Bronchial epithelial cell (primary cell): ENCODE measurements around the gene ANK3. TPM values are rescaled to one million over a fixed set of nuclear protein-coding genes. Genes with fewer than 3 reads are reported as not detected.

ENCODE experiments used
- DNase-seq: peaks from one replicate; pipeline ENCODE4 v3.0.0-alpha.2; 2010; ENCODE audit warnings: low read depth
- FAIRE-seq: peaks from 2 replicates; lab custom pipeline; 2011; peaks lifted over from hg19 to GRCh38; lab: Jason Lieb, UNC
- H3K27me3 ChIP-seq: 2 replicates; pipeline ENCODE4 v1.5.1; 2011; ENCODE audit warnings: low read length; ENCODE audit not compliant: control insufficient read depth, insufficient read depth
- H3K36me3 ChIP-seq: 2 replicates; pipeline ENCODE4 v1.5.1; 2011; ENCODE audit warnings: low read length; ENCODE audit not compliant: control insufficient read depth, insufficient read depth
- H3K4me3 ChIP-seq: 2 replicates; pipeline ENCODE4 v1.5.1; 2011; ENCODE audit warnings: mild to moderate bottlenecking, low read depth, low read length, control low read depth
- total RNA-seq: library from RNA; depleted of rRNA; stranded (reverse); fragments of >200 nt; gene quantifications from 2 replicates; pipeline ENCODE4 v1.2.1, GENCODE V29; 2014
- TF ChIP-seq, protein P1 (sequence below): IDR thresholded peaks from 2 replicates; pipeline ENCODE4 v1.5.1; 2011; ENCODE audit warnings: mild to moderate bottlenecking, moderate library complexity, low read length, control low read depth, inconsistent platforms; ENCODE audit not compliant: insufficient read depth, severe bottlenecking

The ANK3 gene
- total RNA-seq, 1 donor from 2014 or later: 7.9 TPM

DNA sequence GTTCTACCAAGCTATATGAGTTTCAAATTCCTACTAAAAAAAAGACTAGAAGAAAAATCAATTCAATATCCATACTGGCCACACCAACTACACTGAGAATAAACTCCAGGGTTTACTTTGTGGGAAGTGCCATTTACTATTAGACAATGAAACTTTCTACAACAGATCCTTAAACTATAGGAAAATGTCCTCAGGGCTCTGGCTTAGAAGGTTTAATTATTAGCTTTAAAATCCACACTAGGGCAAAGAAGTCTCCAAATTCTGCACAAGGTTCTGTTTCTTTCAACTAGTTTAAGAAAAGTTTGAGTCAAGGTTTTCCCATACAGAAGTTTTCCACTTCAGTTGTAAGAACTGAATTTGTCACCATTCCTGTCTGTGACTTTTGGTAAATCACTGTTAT is 251.6 kb downstream of the ANK3 start:
- H3K27me3 ChIP-seq: no peaks in the 10 kb centered on the region
- H3K4me3 ChIP-seq: no peak overlapping the region
- no peak for DNase-seq
- no peaks in the 10 kb centered on the region for H3K36me3 ChIP-seq
- no peak for FAIRE-seq
- TF ChIP-seq, protein P1, sequence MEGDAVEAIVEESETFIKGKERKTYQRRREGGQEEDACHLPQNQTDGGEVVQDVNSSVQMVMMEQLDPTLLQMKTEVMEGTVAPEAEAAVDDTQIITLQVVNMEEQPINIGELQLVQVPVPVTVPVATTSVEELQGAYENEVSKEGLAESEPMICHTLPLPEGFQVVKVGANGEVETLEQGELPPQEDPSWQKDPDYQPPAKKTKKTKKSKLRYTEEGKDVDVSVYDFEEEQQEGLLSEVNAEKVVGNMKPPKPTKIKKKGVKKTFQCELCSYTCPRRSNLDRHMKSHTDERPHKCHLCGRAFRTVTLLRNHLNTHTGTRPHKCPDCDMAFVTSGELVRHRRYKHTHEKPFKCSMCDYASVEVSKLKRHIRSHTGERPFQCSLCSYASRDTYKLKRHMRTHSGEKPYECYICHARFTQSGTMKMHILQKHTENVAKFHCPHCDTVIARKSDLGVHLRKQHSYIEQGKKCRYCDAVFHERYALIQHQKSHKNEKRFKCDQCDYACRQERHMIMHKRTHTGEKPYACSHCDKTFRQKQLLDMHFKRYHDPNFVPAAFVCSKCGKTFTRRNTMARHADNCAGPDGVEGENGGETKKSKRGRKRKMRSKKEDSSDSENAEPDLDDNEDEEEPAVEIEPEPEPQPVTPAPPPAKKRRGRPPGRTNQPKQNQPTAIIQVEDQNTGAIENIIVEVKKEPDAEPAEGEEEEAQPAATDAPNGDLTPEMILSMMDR: no peak

DNA sequence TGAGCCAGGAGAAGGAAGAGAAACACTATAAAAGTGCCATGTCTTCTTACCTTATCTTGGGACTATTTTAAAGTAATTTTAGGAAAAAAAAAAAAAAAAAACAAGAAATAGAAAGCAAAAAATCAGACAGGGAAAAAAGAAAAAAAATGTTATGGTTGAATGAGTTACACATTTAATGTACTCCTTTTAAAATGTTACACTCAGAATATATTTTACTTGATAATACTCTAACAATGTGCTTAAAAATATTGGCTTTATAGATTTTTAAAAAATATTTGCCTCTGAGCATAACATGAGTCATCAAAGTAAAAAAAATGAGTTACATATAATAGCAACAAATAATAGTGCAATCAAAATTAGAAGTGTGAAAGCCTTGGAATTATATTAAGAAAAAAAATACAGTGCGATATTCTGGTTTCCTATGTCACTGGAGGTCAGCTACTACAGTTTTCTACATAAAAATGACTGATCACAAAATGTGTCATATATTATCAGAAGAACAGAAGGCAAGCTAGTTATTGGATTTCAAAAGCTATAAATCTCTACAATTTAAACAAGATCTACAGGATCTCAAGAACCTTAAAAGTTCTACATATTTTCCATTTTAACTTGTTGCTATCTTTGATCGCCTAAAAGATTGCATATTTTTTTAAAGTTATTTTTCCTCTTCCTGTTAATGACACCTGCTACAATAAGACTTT is 252.2 kb downstream of the ANK3 start:
- DNase-seq: peak; percentile 26
- no peaks in the 10 kb centered on the region for H3K36me3 ChIP-seq
- no peak overlapping the region for H3K4me3 ChIP-seq
- no peaks in the 10 kb centered on the region for H3K27me3 ChIP-seq
- no peak for FAIRE-seq
- TF ChIP-seq, protein P1: no peak

DNA sequence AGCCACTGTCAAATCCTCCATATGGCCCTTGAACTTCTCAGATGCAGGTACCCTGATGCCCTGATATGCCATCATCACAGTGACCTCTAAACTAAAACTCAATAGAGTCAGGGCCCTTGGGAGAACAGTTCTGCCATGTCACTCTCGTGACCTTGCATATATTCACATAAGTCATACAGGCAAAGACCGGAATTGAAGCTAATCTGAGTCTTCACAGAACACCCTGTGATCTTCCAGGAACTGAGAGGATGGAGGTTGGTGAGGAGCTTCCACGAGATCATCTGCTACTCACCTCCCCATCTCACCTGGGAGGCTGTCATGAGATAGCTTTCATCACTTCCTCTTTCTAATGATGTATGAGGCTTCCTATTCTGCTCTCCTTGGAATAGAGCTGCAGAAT is 254.7 kb downstream of the ANK3 start:
- Histone ChIP-seq H3K27me3 (no peaks in the 10 kb centered on the region), H3K36me3 (no peaks in the 10 kb centered on the region), H3K4me3 (no peak overlapping the region)
- TF ChIP-seq, protein P1: no peak
- no peak for DNase-seq
- FAIRE-seq: peak; percentile 87

DNA sequence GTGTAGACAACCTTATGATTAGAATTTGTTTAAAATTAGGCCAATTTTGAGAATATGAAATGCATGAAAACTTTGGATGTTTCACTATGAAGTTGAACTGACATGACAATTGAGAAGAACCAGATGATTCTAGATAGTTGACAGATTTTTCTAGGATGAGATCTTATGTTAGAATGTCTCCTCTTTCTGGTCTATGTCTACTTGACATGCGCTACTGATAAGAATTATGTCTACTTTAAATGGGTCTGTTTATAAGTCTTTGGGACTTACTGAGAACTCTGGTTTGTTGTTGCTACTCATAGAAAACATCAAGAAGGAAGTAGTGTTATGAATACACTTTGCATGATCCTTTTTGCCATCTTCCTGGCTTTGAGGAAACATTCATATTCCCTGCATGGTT is 255.1 kb downstream of the ANK3 start:
- H3K27me3 ChIP-seq: no peaks in the 10 kb centered on the region
- TF ChIP-seq, protein P1: no peak
- DNase-seq: no peak
- no peak overlapping the region for H3K4me3 ChIP-seq
- no peak for FAIRE-seq
- H3K36me3 ChIP-seq: no peaks in the 10 kb centered on the region

DNA sequence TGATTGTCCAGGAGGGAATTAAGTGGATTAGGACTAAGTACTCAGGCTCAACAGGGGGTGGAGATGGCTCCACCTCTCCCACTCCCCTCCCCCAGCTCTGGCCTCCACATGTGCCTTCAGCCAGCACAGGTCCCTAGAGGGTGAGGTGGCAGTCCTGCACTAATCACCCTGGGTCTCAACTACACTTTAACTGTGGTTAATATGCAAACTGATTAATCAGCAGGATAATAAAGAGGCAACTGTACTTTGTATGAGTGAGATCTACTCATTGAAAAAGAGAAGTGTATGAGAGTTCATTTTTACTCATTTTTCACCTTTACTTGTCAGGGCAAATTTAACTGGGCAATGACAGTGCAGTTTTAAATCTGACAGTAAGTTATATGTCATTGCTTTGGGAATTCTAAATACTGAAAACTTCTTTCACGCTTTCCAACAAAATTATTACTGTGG is 259.5 kb downstream of the ANK3 start:
- TF ChIP-seq, protein P1: no peak

DNA sequence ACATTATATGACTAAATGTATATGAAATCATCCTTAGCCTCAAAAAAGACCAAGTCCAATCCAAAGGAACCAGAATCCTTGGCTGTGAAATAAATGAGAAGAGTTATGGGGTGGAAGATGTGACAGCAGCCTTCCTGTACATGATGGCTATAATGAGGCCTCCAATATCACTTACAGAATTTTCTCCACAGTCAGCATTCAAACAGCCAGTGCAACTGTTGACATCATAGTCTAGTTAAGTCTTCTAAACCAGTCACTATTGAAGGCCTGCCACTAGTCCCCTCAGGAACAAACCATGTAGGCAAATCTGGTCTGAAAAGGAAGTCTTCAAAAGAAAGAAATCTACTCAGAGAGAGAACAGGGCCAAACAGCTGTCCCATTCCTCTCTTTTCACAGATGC is 263.8 kb downstream of the ANK3 start:
- H3K27me3 ChIP-seq: no peaks in the 10 kb centered on the region
- FAIRE-seq (no peak), DNase-seq (no peak)
- no peak overlapping the region for H3K4me3 ChIP-seq
- H3K36me3 ChIP-seq: no peaks in the 10 kb centered on the region
- TF ChIP-seq, protein P1: no peak

More for the DNA sequence above, 259.5 kb downstream of the ANK3 start:
- Histone ChIP-seq H3K4me3 (no peak overlapping the region), H3K27me3 (no peaks in the 10 kb centered on the region), H3K36me3 (no peaks in the 10 kb centered on the region)
- no peak for DNase-seq
- FAIRE-seq: no peak
